GM18505 (cell line): ENCODE measurements around the gene BRI3BP.
"Not testable (repeated sequence)": the region's sequence is repeated elsewhere in the genome, so short reads cannot be mapped to it uniquely, and the experiment has no call there.

Source experiments
- ATAC-seq: cut with Tn5 transposase; IDR thresholded peaks from one replicate; pipeline ENCODE4 v1.9.1; 2021; ENCODE audit not compliant: unreplicated experiment
- POLR2A ChIP-seq: IDR thresholded peaks from 4 replicates; pipeline ENCODE4 v1.6.1; 2011; ENCODE audit warnings: borderline replicate concordance; ENCODE audit not compliant: insufficient read depth, insufficient read length; ENCODE audit errors: extremely low read depth

Gene BRI3BP

GRCh38 chr12:125023065-125023464, 29.6 kb downstream of the BRI3BP start:
- no peak for ATAC-seq
- no peak for TF ChIP-seq POLR2A

GRCh38 chr12:125024949-125025563, 31.6 kb downstream of the BRI3BP start:
- no peak for TF ChIP-seq POLR2A
- ATAC-seq = no peak

GRCh38 chr12:125025606-125026235, 32.3 kb downstream of the BRI3BP start:
- TF ChIP-seq POLR2A = no peak
- no peak for ATAC-seq

- TF ChIP-seq POLR2A = no peak
- no peak for ATAC-seq
Observed at GRCh38 chr12:125028106-125028505, 34.7 kb downstream of the BRI3BP start.

GRCh38 chr12:125029761-125030358, 36.4 kb downstream of the BRI3BP start:
- no peak for TF ChIP-seq POLR2A
- no peak for ATAC-seq

- ATAC-seq = not testable (repeated sequence)
Observed at GRCh38 chr12:125031471-125031870, 38.0 kb downstream of the BRI3BP start.

GRCh38 chr12:125032466-125033152, 39.2 kb downstream of the BRI3BP start:
- no peak for TF ChIP-seq POLR2A

GRCh38 chr12:125033288-125033687, 39.8 kb downstream of the BRI3BP start:
- ATAC-seq = no peak
- no peak for TF ChIP-seq POLR2A

More at GRCh38 chr12:125032466-125033152, 39.2 kb downstream of the BRI3BP start:
- ATAC-seq = no peak

- no peak for ATAC-seq
- no peak for TF ChIP-seq POLR2A
Observed at GRCh38 chr12:125038976-125039625, 45.7 kb downstream of the BRI3BP start.

GRCh38 chr12:125049093-125049458, 55.6 kb downstream of the BRI3BP start:
- no peak for TF ChIP-seq POLR2A
- no peak for ATAC-seq

- TF ChIP-seq POLR2A = no peak
- no peak for ATAC-seq
Observed at GRCh38 chr12:125050446-125050845, 57.0 kb downstream of the BRI3BP start.

- no peak for ATAC-seq
- no peak for TF ChIP-seq POLR2A
Observed at GRCh38 chr12:125050868-125051267, 57.4 kb downstream of the BRI3BP start.

GRCh38 chr12:125053821-125054220, 60.4 kb downstream of the BRI3BP start:
- no peak for ATAC-seq
- TF ChIP-seq POLR2A = no peak

- no peak for TF ChIP-seq POLR2A
- ATAC-seq = no peak
Observed at GRCh38 chr12:125055591-125055990, 62.1 kb downstream of the BRI3BP start.

GRCh38 chr12:125056306-125056705, 62.9 kb downstream of the BRI3BP start:
- ATAC-seq = no peak
- no peak for TF ChIP-seq POLR2A
